ENCODE results near the gene CT45A3.
"Not testable (repeated sequence)": the region's sequence is repeated elsewhere in the genome, so short reads cannot be mapped to it uniquely, and the experiment has no call there.

CT45A3 gene

GRCh38 chrX:135768091-135768490, at the start of gene CT45A3:
CT45A3 (minus strand) TSS chrX:135768191; CDS start chrX:135764444, 3,747 bp downstream.
- not testable (repeated sequence) for DNase-seq (ENCODE audit: low spot score)

GRCh38 chrX:135802687-135803086, 34.7 kb upstream of the CT45A3 start, which contains the start of gene CT45A6:
CT45A6 (minus strand) TSS chrX:135802787; CDS start chrX:135798993, 3,794 bp downstream.
- DNase-seq (ENCODE audit: low spot score) = not testable (repeated sequence)

- not testable (repeated sequence) for DNase-seq (ENCODE audit: low spot score)
Observed at GRCh38 chrX:135785403-135785802, 17.4 kb upstream of the CT45A3 start, which contains the start of gene CT45A5. CT45A5 (minus strand) TSS chrX:135785503; CDS start chrX:135781729, 3,774 bp downstream.

GRCh38 chrX:135744739-135745138, 23.3 kb downstream of the CT45A3 start:
- not testable (repeated sequence) for DNase-seq (ENCODE audit: low spot score)

GRCh38 chrX:135741192-135741715, 26.7 kb downstream of the CT45A3 start:
- no peak for TF ChIP-seq CTCF (IDR thresholded peaks at IDR 0.05; ENCODE audit: extremely low read depth, missing control alignments)
- no peak for DNase-seq (ENCODE audit: low spot score)

GRCh38 chrX:135740681-135741149, 27.3 kb downstream of the CT45A3 start:
- TF ChIP-seq CTCF (IDR thresholded peaks at IDR 0.05; ENCODE audit: extremely low read depth, missing control alignments) = peak; percentile 27
- DNase-seq (ENCODE audit: low spot score) = peak; percentile 45

GRCh38 chrX:135737366-135738071, 30.5 kb downstream of the CT45A3 start:
- TF ChIP-seq CTCF (IDR thresholded peaks at IDR 0.05; ENCODE audit: extremely low read depth, missing control alignments) = no peak
- no peak for DNase-seq (ENCODE audit: low spot score)

- not testable (repeated sequence) for DNase-seq (ENCODE audit: low spot score)
Observed at GRCh38 chrX:135734666-135735065, 33.3 kb downstream of the CT45A3 start.

GRCh38 chrX:135713795-135714194, 54.2 kb downstream of the CT45A3 start:
- no peak for DNase-seq (ENCODE audit: low spot score)

More at GRCh38 chrX:135713795-135714194, 54.2 kb downstream of the CT45A3 start:
- no peak for TF ChIP-seq CTCF (IDR thresholded peaks at IDR 0.05; ENCODE audit: extremely low read depth, missing control alignments)
